GM12874 (cell line): Measurements from ENCODE around the gene OR2T35.
A peak's percentile ranks its signal among the peaks of the same experiment; 100 is the strongest.
"Not testable (repeated sequence)": the region's sequence is repeated elsewhere in the genome, so short reads cannot be mapped to it uniquely, and the experiment has no call there.

Source experiments
- TF ChIP-seq, protein P1 (sequence below): IDR thresholded peaks from 2 replicates; pipeline ENCODE4 v1.5.1; 2011; ENCODE audit warnings: low read depth, mild to moderate bottlenecking, control low read depth, low read length, moderate library complexity; ENCODE audit not compliant: insufficient read depth

OR2T35 gene, protein sequence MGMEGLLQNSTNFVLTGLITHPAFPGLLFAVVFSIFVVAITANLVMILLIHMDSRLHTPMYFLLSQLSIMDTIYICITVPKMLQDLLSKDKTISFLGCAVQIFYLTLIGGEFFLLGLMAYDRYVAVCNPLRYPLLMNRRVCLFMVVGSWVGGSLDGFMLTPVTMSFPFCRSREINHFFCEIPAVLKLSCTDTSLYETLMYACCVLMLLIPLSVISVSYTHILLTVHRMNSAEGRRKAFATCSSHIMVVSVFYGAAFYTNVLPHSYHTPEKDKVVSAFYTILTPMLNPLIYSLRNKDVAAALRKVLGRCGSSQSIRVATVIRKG

DNA sequence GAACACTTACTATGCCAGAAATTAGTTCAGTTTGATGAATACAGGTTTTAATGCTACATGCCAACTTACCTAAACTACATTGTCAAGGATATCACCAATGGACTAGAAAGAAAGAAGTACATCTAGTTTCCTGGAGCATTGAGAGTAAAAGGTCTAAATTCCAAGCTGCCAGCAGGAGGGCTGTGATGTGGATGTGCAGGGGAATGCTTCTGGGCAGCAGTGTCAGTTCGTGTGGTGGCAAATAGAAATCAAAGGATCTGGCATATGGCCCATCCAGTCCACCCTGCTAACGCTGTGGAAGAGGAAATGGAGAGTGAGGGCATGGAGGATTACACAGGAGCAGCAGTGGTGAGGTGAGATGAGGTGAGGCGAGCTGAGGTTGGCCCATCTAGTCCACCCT, at the start of gene OR2T35:
Gene OR2T35 (minus strand): TSS at position 101 of the 400 bp plus-strand sequence. CDS start 6,020 bp downstream, outside the sequence.
- TF ChIP-seq, protein P1, sequence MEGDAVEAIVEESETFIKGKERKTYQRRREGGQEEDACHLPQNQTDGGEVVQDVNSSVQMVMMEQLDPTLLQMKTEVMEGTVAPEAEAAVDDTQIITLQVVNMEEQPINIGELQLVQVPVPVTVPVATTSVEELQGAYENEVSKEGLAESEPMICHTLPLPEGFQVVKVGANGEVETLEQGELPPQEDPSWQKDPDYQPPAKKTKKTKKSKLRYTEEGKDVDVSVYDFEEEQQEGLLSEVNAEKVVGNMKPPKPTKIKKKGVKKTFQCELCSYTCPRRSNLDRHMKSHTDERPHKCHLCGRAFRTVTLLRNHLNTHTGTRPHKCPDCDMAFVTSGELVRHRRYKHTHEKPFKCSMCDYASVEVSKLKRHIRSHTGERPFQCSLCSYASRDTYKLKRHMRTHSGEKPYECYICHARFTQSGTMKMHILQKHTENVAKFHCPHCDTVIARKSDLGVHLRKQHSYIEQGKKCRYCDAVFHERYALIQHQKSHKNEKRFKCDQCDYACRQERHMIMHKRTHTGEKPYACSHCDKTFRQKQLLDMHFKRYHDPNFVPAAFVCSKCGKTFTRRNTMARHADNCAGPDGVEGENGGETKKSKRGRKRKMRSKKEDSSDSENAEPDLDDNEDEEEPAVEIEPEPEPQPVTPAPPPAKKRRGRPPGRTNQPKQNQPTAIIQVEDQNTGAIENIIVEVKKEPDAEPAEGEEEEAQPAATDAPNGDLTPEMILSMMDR: not testable (repeated sequence)

- TF ChIP-seq, protein P1: no peak
Observed at GRCh38 chr1:248691567-248692155, 46.6 kb upstream of the OR2T35 start.

DNA sequence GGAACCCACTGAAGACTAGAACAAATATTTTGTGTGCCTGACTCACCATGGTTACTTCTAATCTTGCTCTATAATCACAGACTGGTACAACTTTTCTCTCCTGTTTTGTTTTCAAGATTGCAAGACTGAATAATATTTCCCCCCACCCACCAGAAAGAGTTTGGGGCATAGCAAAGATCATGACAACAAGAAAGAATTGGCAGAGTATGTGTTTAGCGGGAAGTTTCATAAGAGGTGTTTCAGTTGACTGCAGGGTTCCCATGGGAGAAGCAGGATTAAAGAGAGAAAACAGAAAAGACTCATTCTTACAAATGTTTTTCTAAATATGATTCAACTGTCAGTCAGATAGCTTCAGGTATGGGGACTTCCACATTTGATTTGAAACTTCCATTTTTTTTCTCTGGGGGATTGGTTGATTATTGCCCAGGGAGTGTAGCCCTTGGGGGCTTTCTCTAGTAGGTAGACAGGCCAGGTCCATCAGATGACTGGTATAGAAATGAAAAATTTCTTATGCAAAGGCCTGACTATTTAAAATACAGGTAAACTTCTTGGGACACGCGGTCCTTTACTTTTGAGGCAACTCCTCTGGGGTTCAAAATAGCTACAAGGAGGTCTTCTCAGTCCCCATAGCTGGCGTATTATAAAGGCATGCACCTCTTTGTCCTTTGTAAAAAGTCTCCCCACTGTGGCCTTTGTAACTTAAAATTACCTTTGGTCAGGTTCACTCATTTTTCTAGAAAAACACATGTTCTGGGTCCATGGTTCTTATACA, 43.6 kb upstream of the OR2T35 start:
- TF ChIP-seq, protein P1: no peak

- TF ChIP-seq, protein P1: peak; percentile 61
Observed at GRCh38 chr1:248686815-248687214, 41.7 kb upstream of the OR2T35 start.

- TF ChIP-seq, protein P1: no peak
Observed at GRCh38 chr1:248681651-248682050, 36.6 kb upstream of the OR2T35 start.

- TF ChIP-seq, protein P1: no peak
Observed at GRCh38 chr1:248670003-248670402, 24.9 kb upstream of the OR2T35 start.

- TF ChIP-seq, protein P1: not testable (repeated sequence)
Observed at GRCh38 chr1:248655354-248655753, 10.3 kb upstream of the OR2T35 start, which contains the start of gene OR2T27. Gene OR2T27, minus strand, starts transcription at chr1:248655528. Its CDS starts 4,644 bp downstream, at chr1:248650884.
